ENCODE data around the gene STAT5B. TPM values are rescaled to one million over a fixed set of nuclear protein-coding genes. Genes with fewer than 3 reads are reported as not detected.
A peak's percentile ranks its signal among the peaks of the same experiment; 100 is the strongest.
"Not testable (repeated sequence)": the region's sequence is repeated elsewhere in the genome, so short reads cannot be mapped to it uniquely, and the experiment has no call there.

Gene STAT5B
- 57.7 TPM for polyA plus RNA-seq
- long read RNA-seq, donor 1, full-length matches to known transcripts = 2 of 2 reads
- long read RNA-seq, donor 1, partial matches to known transcripts = 0 of 2 reads
- long read RNA-seq, donor 1, other reads (novel, unspliced or antisense) = 0 of 2 reads
- long read RNA-seq, donor 2, full-length matches to known transcripts = 11 of 11 reads
- long read RNA-seq, donor 2, partial matches to known transcripts = 0 of 11 reads
- long read RNA-seq, donor 2, other reads (novel, unspliced or antisense) = 0 of 11 reads
- long read RNA-seq, donor 3 = 0 reads
- long read RNA-seq, donor 4 = 0 reads
- long read RNA-seq, donor 5, full-length matches to known transcripts = 5 of 5 reads
- long read RNA-seq, donor 5, partial matches to known transcripts = 0 of 5 reads
- long read RNA-seq, donor 5, other reads (novel, unspliced or antisense) = 0 of 5 reads
- long read RNA-seq, donor 6, full-length matches to known transcripts = 10 of 10 reads
- long read RNA-seq, donor 6, partial matches to known transcripts = 0 of 10 reads
- long read RNA-seq, donor 6, other reads (novel, unspliced or antisense) = 0 of 10 reads
- long read RNA-seq, donor 7, full-length matches to known transcripts = 1 of 1 reads
- long read RNA-seq, donor 7, partial matches to known transcripts = 0 of 1 reads
- long read RNA-seq, donor 7, other reads (novel, unspliced or antisense) = 0 of 1 reads
- long read RNA-seq, donor 8, full-length matches to known transcripts = 7 of 7 reads
- long read RNA-seq, donor 8, partial matches to known transcripts = 0 of 7 reads
- long read RNA-seq, donor 8, other reads (novel, unspliced or antisense) = 0 of 7 reads
- long read RNA-seq, donor 9, full-length matches to known transcripts = 5 of 5 reads
- long read RNA-seq, donor 9, partial matches to known transcripts = 0 of 5 reads
- long read RNA-seq, donor 9, other reads (novel, unspliced or antisense) = 0 of 5 reads
- long read RNA-seq, donor 10, full-length matches to known transcripts = 6 of 6 reads
- long read RNA-seq, donor 10, partial matches to known transcripts = 0 of 6 reads
- long read RNA-seq, donor 10, other reads (novel, unspliced or antisense) = 0 of 6 reads
- long read RNA-seq, donor 11, full-length matches to known transcripts = 9 of 9 reads
- long read RNA-seq, donor 11, partial matches to known transcripts = 0 of 9 reads
- long read RNA-seq, donor 11, other reads (novel, unspliced or antisense) = 0 of 9 reads

DNA sequence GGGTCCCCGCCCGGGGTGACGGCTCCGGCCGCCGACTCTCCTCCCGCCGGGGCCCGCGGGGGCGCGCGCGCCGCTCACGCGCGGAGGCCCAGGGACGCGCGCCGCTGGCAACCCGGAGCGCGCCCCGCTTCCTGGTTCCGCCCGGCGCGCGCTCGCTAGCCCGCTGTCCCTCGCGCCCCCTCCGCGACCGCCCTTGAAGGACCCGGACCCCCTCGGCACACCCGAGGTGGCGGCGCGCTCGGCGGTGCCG, at the start of gene STAT5B:
STAT5B (minus strand) TSS at position 33 of the 250 bp plus-strand sequence. CDS start 44,264 bp downstream, outside the sequence.
- H3K4me1 ChIP-seq (ENCODE audit: control insufficient read depth, insufficient read depth, low read length) = peaks cover 17% of the 10 kb centered on the region
- DNase-seq = peak; percentile 59 to 86
- H3K27me3 ChIP-seq (ENCODE audit: control insufficient read depth, insufficient read depth, low read length) = no peaks in the 10 kb centered on the region
- no CpG with 5 or more reads among the region's 47 CpGs for WGBS (ENCODE audit: insufficient coverage, low lambda C conversion rate)
- peak within 1 kb of the TSS; percentile 82 for H3K27ac ChIP-seq (ENCODE audit: low read length)
- peak within 1 kb of the TSS; percentile 81 for H3K4me3 ChIP-seq (ENCODE audit: low read length)
- no peaks in the 10 kb centered on the region for H3K9me3 ChIP-seq (ENCODE audit: control insufficient read depth, low read depth, low read length)
- no peaks in the 10 kb centered on the region for H3K36me3 ChIP-seq (ENCODE audit: control insufficient read depth, insufficient read depth, low read length)

DNA sequence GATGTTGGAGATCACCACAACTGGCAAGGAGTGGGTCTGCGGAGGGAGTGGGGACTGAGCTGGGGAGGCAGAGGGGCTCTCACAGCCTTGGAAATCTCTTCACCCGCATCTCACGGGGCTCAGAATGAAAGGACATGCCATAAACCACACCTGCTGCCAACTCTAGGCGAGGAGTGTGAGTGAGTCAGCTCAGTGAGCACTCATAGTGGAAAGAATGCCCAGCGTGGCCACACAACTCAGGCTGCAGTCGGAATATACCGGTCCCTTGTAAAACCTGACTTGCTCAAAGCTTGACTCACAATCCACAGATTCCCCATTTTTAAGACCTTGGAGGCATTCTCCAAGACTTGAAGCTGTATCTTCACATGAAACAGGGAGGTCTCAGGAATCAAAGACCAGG, 48.8 kb upstream of the STAT5B start:
- Histone ChIP-seq H3K36me3 (ENCODE audit: control insufficient read depth, insufficient read depth, low read length) (peaks cover 78% of the 10 kb centered on the region), H3K27me3 (ENCODE audit: control insufficient read depth, insufficient read depth, low read length) (no peaks in the 10 kb centered on the region), H3K4me1 (ENCODE audit: control insufficient read depth, insufficient read depth, low read length) (peaks cover 12% of the 10 kb centered on the region), H3K27ac (ENCODE audit: low read length) (no peak overlapping the region), H3K9me3 (ENCODE audit: control insufficient read depth, low read depth, low read length) (no peaks in the 10 kb centered on the region), H3K4me3 (ENCODE audit: low read length) (no peak overlapping the region)
- DNase-seq = no peak
- no CpG with 5 or more reads among the region's 7 CpGs for WGBS (ENCODE audit: insufficient coverage, low lambda C conversion rate)

DNA sequence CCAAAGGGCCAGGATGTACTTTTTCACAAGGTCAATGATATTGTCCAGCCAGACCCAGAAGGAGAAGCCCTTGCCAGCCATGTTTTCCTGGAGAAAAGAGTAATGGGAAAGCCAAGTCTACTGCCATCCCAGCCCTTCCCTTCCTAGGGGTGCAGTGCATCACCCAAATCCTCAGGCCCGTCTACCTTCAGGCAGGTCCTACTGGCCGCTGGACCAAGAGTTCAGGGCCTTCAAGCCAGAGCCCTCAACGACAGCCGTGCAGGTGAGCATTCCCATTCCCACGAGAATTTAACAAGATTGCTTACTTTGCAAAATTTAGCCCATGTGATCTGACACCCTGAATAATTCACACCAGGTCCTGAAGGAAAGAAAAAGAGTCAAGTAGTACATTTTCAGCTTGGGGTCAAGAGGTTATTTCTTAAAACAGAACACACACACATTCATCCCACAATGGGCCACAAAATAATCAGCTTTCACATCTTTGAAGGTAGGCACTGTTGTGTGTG, 47.1 kb upstream of the STAT5B start:
- Histone ChIP-seq H3K9me3 (ENCODE audit: control insufficient read depth, low read depth, low read length) (no peaks in the 10 kb centered on the region), H3K27me3 (ENCODE audit: control insufficient read depth, insufficient read depth, low read length) (no peaks in the 10 kb centered on the region), H3K4me3 (ENCODE audit: low read length) (no peak overlapping the region), H3K4me1 (ENCODE audit: control insufficient read depth, insufficient read depth, low read length) (peaks cover 11% of the 10 kb centered on the region), H3K27ac (ENCODE audit: low read length) (no peak overlapping the region), H3K36me3 (ENCODE audit: control insufficient read depth, insufficient read depth, low read length) (peaks cover 79% of the 10 kb centered on the region)
- no peak for DNase-seq
- no CpG with 5 or more reads among the region's 5 CpGs for WGBS (ENCODE audit: insufficient coverage, low lambda C conversion rate)

DNA sequence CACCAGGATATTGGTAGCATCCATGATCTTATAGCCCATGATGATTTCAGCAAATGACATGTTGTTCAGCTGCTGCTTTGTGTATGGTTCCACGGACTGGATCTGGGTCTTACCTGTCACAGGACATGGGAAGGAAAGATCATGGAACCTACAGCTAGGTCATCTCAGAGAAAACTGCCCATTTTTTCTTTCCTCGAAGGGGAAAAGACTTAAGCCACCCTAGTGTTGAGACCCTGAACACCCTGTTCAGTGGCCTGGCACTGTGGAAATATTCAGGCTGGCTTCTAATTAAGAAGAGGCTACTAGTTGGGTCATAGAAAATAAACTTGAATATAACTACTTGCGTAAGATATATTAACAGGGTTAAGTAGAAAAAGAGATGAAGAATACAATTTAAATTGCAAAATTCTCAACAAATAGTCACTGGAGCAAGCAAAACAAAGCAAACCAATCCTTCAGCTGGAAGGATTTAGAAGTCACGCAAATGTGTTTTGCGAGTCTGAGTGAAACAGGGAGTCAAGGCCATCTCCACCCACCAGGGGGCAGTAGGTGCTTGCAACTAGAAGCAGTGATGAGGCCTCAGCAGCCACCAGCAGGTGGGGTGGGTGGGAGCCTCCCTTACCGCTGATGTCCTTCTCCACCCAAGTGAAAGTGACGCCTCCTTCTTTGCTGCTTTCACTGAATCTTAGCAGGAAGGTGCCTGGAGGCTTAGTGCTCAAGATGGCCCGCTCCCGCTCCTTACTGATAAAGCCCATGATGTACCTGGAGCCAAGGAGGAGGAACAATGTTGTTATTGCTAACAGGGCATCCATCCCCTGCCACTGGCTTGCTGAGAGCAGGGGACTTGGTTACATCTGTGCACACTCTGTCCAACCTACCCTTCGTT, 46.4 kb upstream of the STAT5B start:
- WGBS (ENCODE audit: insufficient coverage, low lambda C conversion rate) = 100% methylated on average over 1 of the region's 10 CpGs
- Histone ChIP-seq H3K36me3 (ENCODE audit: control insufficient read depth, insufficient read depth, low read length) (peaks cover 77% of the 10 kb centered on the region), H3K27me3 (ENCODE audit: control insufficient read depth, insufficient read depth, low read length) (no peaks in the 10 kb centered on the region), H3K4me3 (ENCODE audit: low read length) (no peak overlapping the region), H3K27ac (ENCODE audit: low read length) (no peak overlapping the region), H3K9me3 (ENCODE audit: control insufficient read depth, low read depth, low read length) (no peaks in the 10 kb centered on the region), H3K4me1 (ENCODE audit: control insufficient read depth, insufficient read depth, low read length) (peaks cover 18% of the 10 kb centered on the region)
- DNase-seq = peak; percentile 88 to 94

DNA sequence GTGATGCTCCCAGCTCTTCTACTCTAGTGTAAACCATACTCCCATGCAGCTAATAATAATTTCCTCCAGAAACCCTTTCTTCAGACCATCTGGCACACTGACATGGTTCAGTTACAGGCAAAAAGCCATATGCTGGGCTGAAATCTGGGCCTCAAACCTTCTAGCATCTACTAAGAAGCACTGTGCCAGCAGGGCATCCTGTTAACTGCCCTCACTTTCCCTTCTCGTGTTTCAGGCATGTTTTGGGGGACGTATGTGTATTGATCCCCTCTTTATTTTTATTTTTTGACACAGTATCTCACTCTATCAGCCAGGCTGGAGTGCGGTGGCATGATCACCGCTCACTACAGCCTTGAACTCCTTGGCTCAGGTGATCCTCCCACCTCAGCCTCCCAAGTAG, 45.4 kb upstream of the STAT5B start:
- peaks cover 29% of the 10 kb centered on the region for H3K4me1 ChIP-seq (ENCODE audit: control insufficient read depth, insufficient read depth, low read length)
- no peaks in the 10 kb centered on the region for H3K9me3 ChIP-seq (ENCODE audit: control insufficient read depth, low read depth, low read length)
- H3K27me3 ChIP-seq (ENCODE audit: control insufficient read depth, insufficient read depth, low read length) = no peaks in the 10 kb centered on the region
- H3K4me3 ChIP-seq (ENCODE audit: low read length) = no peak overlapping the region
- peaks cover 75% of the 10 kb centered on the region for H3K36me3 ChIP-seq (ENCODE audit: control insufficient read depth, insufficient read depth, low read length)
- 100% methylated on average over 2 of the region's 4 CpGs for WGBS (ENCODE audit: insufficient coverage, low lambda C conversion rate)
- no peak for DNase-seq
- H3K27ac ChIP-seq (ENCODE audit: low read length) = no peak overlapping the region

DNA sequence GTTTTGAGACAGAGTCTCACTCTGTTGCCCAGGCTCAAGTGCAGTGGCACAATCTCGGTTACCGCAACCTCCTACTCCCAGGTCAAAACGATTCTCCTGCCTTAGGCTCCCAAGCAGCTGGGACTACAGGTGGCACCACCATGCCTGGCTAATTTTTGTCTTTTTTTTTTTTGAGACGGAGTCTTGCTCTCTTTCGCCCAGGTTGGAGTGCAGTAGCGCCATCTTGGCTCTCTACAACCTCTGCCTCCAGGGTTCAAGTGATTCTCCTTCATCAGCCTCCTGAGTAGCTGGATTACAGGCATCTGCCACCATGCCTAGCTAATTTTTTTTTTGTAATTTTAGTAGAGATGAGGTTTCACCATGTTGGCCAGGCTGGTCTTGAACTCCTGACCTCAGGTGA, 41.8 kb upstream of the STAT5B start:
- WGBS (ENCODE audit: insufficient coverage, low lambda C conversion rate) = 100% methylated on average over 2 of the region's 6 CpGs
- Histone ChIP-seq H3K4me1 (ENCODE audit: control insufficient read depth, insufficient read depth, low read length) (peaks cover 62% of the 10 kb centered on the region), H3K27ac (ENCODE audit: low read length) (peak overlapping the region; percentile 53), H3K36me3 (ENCODE audit: control insufficient read depth, insufficient read depth, low read length) (peaks cover 61% of the 10 kb centered on the region)
- not testable (repeated sequence) for DNase-seq; H3K27me3 ChIP-seq (ENCODE audit: control insufficient read depth, insufficient read depth, low read length); H3K9me3 ChIP-seq (ENCODE audit: control insufficient read depth, low read depth, low read length); H3K4me3 ChIP-seq (ENCODE audit: low read length)

DNA sequence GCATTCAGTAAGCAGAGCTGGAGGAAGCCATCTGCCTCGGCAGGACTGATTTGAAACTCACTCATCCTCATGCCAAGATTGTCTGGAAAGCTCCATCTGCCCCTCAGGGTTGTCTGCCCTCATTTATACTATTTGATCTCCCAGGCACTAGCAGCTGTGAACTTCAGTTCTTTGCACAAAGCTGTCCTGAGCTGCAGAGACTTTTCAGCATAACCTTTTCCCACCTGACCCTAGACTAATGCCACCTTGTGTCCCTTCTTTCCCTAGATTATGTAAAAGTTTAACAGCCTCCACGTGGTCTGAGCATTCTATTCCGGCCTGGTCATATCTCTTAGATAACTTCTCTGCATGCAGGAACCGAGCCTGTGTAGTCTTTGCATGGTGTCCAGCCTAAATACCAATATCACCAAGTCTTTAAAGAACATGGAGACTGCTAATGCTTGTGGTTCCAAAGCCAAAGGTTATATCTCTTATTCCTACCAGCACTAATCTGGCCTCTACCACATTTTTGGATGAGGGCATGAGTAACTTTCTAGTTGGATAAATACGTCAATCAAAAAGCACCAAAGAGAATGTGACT, 41.2 kb upstream of the STAT5B start:
- H3K4me3 ChIP-seq (ENCODE audit: low read length) = no peak overlapping the region
- WGBS (ENCODE audit: insufficient coverage, low lambda C conversion rate) = no CpG with 5 or more reads among the region's 5 CpGs
- no peaks in the 10 kb centered on the region for H3K27me3 ChIP-seq (ENCODE audit: control insufficient read depth, insufficient read depth, low read length)
- peak overlapping the region; percentile 53 for H3K27ac ChIP-seq (ENCODE audit: low read length)
- no peaks in the 10 kb centered on the region for H3K9me3 ChIP-seq (ENCODE audit: control insufficient read depth, low read depth, low read length)
- peaks cover 56% of the 10 kb centered on the region for H3K36me3 ChIP-seq (ENCODE audit: control insufficient read depth, insufficient read depth, low read length)
- DNase-seq = peak; percentile 54 to 81
- H3K4me1 ChIP-seq (ENCODE audit: control insufficient read depth, insufficient read depth, low read length) = peaks cover 64% of the 10 kb centered on the region

DNA sequence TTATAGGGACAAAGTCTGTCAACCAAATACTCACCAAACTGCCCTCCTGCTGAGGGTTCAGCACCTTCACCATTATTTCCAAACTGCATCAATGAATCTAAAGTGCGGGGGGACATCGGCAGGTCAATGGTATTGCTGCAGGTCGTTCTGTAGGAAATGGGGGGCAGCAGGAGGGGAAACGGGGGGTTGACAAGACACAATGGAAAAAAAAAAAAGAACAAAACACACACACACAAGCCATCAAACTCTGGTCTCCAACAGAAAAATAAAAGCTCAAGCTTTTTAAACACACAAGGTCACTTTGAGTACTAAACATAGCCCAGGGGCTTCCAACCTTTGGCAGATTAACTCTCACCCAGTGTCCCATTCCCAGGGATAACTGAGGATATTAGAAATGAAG, 40.6 kb upstream of the STAT5B start:
- peak overlapping the region; percentile 53 for H3K27ac ChIP-seq (ENCODE audit: low read length)
- 100% methylated on average over 1 of the region's 4 CpGs for WGBS (ENCODE audit: insufficient coverage, low lambda C conversion rate)
- H3K4me3 ChIP-seq (ENCODE audit: low read length) = no peak overlapping the region
- H3K36me3 ChIP-seq (ENCODE audit: control insufficient read depth, insufficient read depth, low read length) = peaks cover 50% of the 10 kb centered on the region
- no peaks in the 10 kb centered on the region for H3K27me3 ChIP-seq (ENCODE audit: control insufficient read depth, insufficient read depth, low read length)
- H3K9me3 ChIP-seq (ENCODE audit: control insufficient read depth, low read depth, low read length) = no peaks in the 10 kb centered on the region
- H3K4me1 ChIP-seq (ENCODE audit: control insufficient read depth, insufficient read depth, low read length) = peaks cover 66% of the 10 kb centered on the region
- DNase-seq = no peak

DNA sequence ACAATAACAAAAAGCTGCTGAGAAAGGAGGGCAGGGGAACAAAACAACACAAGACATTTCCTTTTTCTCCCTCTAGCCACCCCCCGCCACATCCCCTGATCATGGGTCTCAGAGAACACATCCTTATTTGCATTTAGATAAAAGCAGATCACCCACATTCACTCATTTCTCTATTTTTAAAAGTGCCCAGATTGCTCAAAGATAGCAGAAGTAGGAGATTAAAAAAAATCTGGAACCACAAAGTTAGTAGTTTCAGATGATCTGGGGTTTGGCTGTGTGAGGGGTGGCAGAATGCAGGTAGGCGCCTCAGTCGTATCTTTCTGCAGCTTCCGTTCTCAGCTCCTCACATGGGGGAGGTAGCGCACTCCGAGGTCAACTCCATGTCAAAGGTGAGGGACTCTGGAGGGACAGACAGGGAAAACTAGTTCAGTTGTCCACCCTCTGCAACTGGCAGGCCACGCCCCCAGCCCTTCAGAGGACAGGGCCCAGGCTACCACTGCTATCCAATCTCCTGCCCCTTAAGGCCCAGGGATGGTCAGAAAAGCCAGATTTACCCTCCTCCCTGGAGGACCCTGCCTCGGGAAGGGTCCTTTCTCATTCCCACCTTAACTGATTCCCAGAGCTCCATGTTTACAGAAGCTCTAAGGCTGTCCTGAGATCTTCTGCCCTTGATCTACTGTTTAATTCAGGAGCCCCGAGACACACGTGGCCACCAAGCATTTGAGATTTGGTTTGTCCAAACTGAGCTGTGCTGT, 39.4 kb upstream of the STAT5B start:
- no peak overlapping the region for H3K4me3 ChIP-seq (ENCODE audit: low read length)
- peak overlapping the region; percentile 27 for H3K27ac ChIP-seq (ENCODE audit: low read length)
- H3K4me1 ChIP-seq (ENCODE audit: control insufficient read depth, insufficient read depth, low read length) = peaks cover 77% of the 10 kb centered on the region
- 50% methylated on average over 1 of the region's 10 CpGs for WGBS (ENCODE audit: insufficient coverage, low lambda C conversion rate)
- H3K36me3 ChIP-seq (ENCODE audit: control insufficient read depth, insufficient read depth, low read length) = peaks cover 51% of the 10 kb centered on the region
- no peaks in the 10 kb centered on the region for H3K27me3 ChIP-seq (ENCODE audit: control insufficient read depth, insufficient read depth, low read length)
- H3K9me3 ChIP-seq (ENCODE audit: control insufficient read depth, low read depth, low read length) = no peaks in the 10 kb centered on the region
- DNase-seq = no peak

Data from large intestine (tissue), 12 donors.